ES-I3 (cell line): ENCODE measurements around the gene ERGIC3.
"Not testable (repeated sequence)": the region's sequence is repeated elsewhere in the genome, so short reads cannot be mapped to it uniquely, and the experiment has no call there.

ENCODE experiments used
- H3K36me3 ChIP-seq: 2 replicates; pipeline ENCODE4 v1.6.1; 2013; ENCODE audit warnings: mild to moderate bottlenecking, low read length, control low read depth, moderate library complexity; ENCODE audit not compliant: insufficient read depth
- H3K4me1 ChIP-seq: 2 replicates; pipeline ENCODE4 v1.6.1; 2013; ENCODE audit warnings: mild to moderate bottlenecking, control low read depth, low read length; ENCODE audit not compliant: insufficient read depth
- H3K9ac ChIP-seq: 2 replicates; pipeline ENCODE4 v1.6.1; 2013; ENCODE audit warnings: low read depth, mild to moderate bottlenecking, low read length, moderate library complexity
- H3K9me3 ChIP-seq: 2 replicates; pipeline ENCODE4 v1.6.1; 2013; ENCODE audit warnings: mild to moderate bottlenecking, low read length, moderate library complexity; ENCODE audit not compliant: control insufficient read depth, insufficient read depth

ERGIC3 gene

GRCh38 chr20:35541118-35541782 lies 628 bp upstream of the ERGIC3 start:
- H3K4me1 ChIP-seq = no peaks in the 10 kb centered on the region
- H3K36me3 ChIP-seq = no peaks in the 10 kb centered on the region
- peak overlapping the region; percentile 68 for H3K9ac ChIP-seq
- H3K9me3 ChIP-seq = no peaks in the 10 kb centered on the region

- no peaks in the 10 kb centered on the region for H3K36me3 ChIP-seq
- no peaks in the 10 kb centered on the region for H3K4me1 ChIP-seq
- H3K9ac ChIP-seq = peak overlapping the region; percentile 79
- no peaks in the 10 kb centered on the region for H3K9me3 ChIP-seq
These were observed 1.1 kb downstream of the ERGIC3 start for GRCh38 chr20:35542990-35543389.

GRCh38 chr20:35544436-35544835 lies 2.6 kb downstream of the ERGIC3 start:
- H3K4me1 ChIP-seq = no peaks in the 10 kb centered on the region
- no peaks in the 10 kb centered on the region for H3K9me3 ChIP-seq
- H3K36me3 ChIP-seq = 0 out of 2 replicates have a peak, but pooled peaks cover 12% of the 10 kb centered on the region
- no peak overlapping the region for H3K9ac ChIP-seq

- H3K36me3 ChIP-seq = 0 out of 2 replicates have a peak, but pooled peaks cover 12% of the 10 kb centered on the region
These were observed 3.1 kb downstream of the ERGIC3 start for GRCh38 chr20:35544941-35545340.

GRCh38 chr20:35546127-35546526 lies 4.2 kb downstream of the ERGIC3 start:
- Histone ChIP-seq H3K36me3 (0 out of 2 replicates have a peak, but pooled peaks cover 12% of the 10 kb centered on the region), H3K9ac (no peak overlapping the region), H3K4me1 (no peaks in the 10 kb centered on the region), H3K9me3 (no peaks in the 10 kb centered on the region)

More at GRCh38 chr20:35544941-35545340, 3.1 kb downstream of the ERGIC3 start:
- not testable (repeated sequence) for H3K9me3 ChIP-seq, H3K4me1 ChIP-seq, H3K9ac ChIP-seq

- Histone ChIP-seq H3K36me3 (0 out of 2 replicates have a peak, but pooled peaks cover 12% of the 10 kb centered on the region), H3K4me1 (no peaks in the 10 kb centered on the region), H3K9ac (no peak overlapping the region), H3K9me3 (no peaks in the 10 kb centered on the region)
These were observed 5.5 kb downstream of the ERGIC3 start for GRCh38 chr20:35547329-35547728.

- no peaks in the 10 kb centered on the region for H3K4me1 ChIP-seq
- H3K36me3 ChIP-seq = 0 out of 2 replicates have a peak, but pooled peaks cover 12% of the 10 kb centered on the region
- H3K9me3 ChIP-seq = no peaks in the 10 kb centered on the region
- H3K9ac ChIP-seq = no peak overlapping the region
These were observed 9.6 kb downstream of the ERGIC3 start for GRCh38 chr20:35551503-35551902.

GRCh38 chr20:35552914-35553313 lies 11.0 kb downstream of the ERGIC3 start:
- H3K4me1 ChIP-seq = no peaks in the 10 kb centered on the region
- no peaks in the 10 kb centered on the region for H3K9me3 ChIP-seq
- no peak overlapping the region for H3K9ac ChIP-seq
- H3K36me3 ChIP-seq = 0 out of 2 replicates have a peak, but pooled peaks cover 12% of the 10 kb centered on the region

- H3K9me3 ChIP-seq, H3K36me3 ChIP-seq, H3K9ac ChIP-seq: not testable (repeated sequence)
These were observed 13.6 kb downstream of the ERGIC3 start for GRCh38 chr20:35555461-35555860.

GRCh38 chr20:35555951-35556645 lies 14.2 kb downstream of the ERGIC3 start:
- no peaks in the 10 kb centered on the region for H3K36me3 ChIP-seq
- no peaks in the 10 kb centered on the region for H3K9me3 ChIP-seq
- H3K9ac ChIP-seq = no peak overlapping the region
- H3K4me1 ChIP-seq = no peaks in the 10 kb centered on the region

More at GRCh38 chr20:35555461-35555860, 13.6 kb downstream of the ERGIC3 start:
- not testable (repeated sequence) for H3K4me1 ChIP-seq

GRCh38 chr20:35556871-35557270 lies 15.0 kb downstream of the ERGIC3 start:
- Histone ChIP-seq H3K36me3 (no peaks in the 10 kb centered on the region), H3K4me1 (no peaks in the 10 kb centered on the region), H3K9me3 (no peaks in the 10 kb centered on the region), H3K9ac (no peak overlapping the region)

- Histone ChIP-seq H3K36me3 (no peaks in the 10 kb centered on the region), H3K9ac (no peak overlapping the region), H3K9me3 (no peaks in the 10 kb centered on the region), H3K4me1 (no peaks in the 10 kb centered on the region)
These were observed 16.6 kb downstream of the ERGIC3 start for GRCh38 chr20:35558451-35558850.

GRCh38 chr20:35559042-35559693 lies 17.3 kb downstream of the ERGIC3 start:
- no peak overlapping the region for H3K9ac ChIP-seq
- no peaks in the 10 kb centered on the region for H3K36me3 ChIP-seq
- H3K4me1 ChIP-seq = no peaks in the 10 kb centered on the region
- H3K9me3 ChIP-seq = no peaks in the 10 kb centered on the region

GRCh38 chr20:35560105-35560511 lies 18.2 kb downstream of the ERGIC3 start:
- Histone ChIP-seq H3K9ac (no peak overlapping the region), H3K9me3 (no peaks in the 10 kb centered on the region), H3K4me1 (no peaks in the 10 kb centered on the region), H3K36me3 (no peaks in the 10 kb centered on the region)
